ENCODE data around the gene RABGGTB.
"Not testable (repeated sequence)": the region's sequence is repeated elsewhere in the genome, so short reads cannot be mapped to it uniquely, and the experiment has no call there.

The RABGGTB gene

DNA sequence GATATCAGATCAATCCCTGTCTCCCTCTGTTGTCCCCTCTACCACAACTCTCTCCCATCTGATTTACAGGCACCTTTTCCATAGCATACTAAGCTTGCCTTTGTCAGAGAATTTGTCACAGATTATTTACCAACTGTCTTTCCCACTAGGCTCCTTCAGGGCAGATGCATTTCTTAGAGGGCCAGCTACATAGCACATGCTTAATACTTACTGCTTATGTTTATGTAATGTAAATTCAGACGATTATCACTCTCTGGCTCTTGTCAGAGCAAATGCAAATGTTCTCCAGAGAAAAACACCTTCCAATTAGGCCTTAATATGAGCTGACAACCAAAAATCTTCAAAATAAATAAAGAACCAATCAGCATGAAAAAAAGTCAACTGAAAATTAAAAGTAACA, 15.3 kb upstream of the RABGGTB start:
- H3K27me3 ChIP-seq = no peaks in the 10 kb centered on the region

DNA sequence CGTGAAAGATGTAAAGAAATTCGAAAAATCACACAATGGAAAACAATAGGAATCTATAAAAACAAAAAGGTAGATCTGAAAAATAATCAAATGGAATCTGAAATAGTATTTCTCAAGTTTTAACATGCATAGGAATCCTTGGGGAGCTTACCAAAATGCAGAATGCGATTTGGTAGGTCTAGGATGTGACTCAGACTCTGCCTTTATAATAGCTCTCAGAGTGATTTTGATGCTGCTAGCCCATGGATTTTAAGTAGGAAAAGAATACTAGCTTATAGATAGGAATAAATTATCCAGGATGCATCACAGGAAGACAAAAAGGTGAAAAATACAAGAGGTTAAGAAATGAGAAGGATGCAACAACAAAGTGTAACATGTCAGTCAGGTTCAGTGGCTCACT, 14.1 kb upstream of the RABGGTB start:
- H3K36me3 ChIP-seq = no peaks in the 10 kb centered on the region
- no peak for TF ChIP-seq Cebpa-rat (IDR thresholded peaks at IDR 0.05)

More for the DNA sequence above, 15.3 kb upstream of the RABGGTB start:
- H3K4me3 ChIP-seq = no peak overlapping the region
- no peak overlapping the region for H3K4me2 ChIP-seq
- H3K36me3 ChIP-seq = no peaks in the 10 kb centered on the region
- H4K20me1 ChIP-seq = no peaks in the 10 kb centered on the region
- no peak overlapping the region for H3K27ac ChIP-seq
- TF ChIP-seq Cebpa-rat (IDR thresholded peaks at IDR 0.05) = no peak
- no peak overlapping the region for H3K9ac ChIP-seq
- H3K9me3 ChIP-seq (replicated peaks in 1 of 11) = no peaks in the 10 kb centered on the region
- peaks cover 0 to 5% (median 0%) of the 10 kb centered on the region in 10 experiments; a peak in 7 of 20 replicates for H3K4me1 ChIP-seq

DNA sequence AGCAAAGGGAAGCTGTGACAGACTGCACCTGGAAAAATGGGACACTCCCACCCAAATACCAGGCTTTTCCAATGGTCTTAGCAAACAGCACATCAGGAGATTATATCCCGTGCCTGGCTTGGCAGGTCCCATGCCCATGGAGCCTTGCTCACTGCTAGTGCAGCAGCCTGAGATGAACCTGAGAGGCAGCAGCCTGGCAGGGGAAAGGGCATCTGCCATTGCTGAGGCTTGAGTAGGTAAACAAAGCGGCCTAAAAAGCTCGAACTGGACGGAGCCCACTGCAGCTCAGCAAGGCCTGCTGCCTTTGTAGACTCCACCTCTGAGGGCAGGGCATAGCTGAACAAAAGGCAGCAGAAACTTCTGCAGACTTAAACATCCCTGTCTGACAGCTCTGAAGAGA, 8.2 kb upstream of the RABGGTB start:
- H4K20me1 ChIP-seq, H3K27me3 ChIP-seq, H3K36me3 ChIP-seq: not testable (repeated sequence)

More for the DNA sequence above, 14.1 kb upstream of the RABGGTB start:
- Histone ChIP-seq H3K27me3 (no peaks in the 10 kb centered on the region), H3K9me3 (replicated peaks in 1 of 11) (peaks cover 0 to 5% (median 0%) of the 10 kb centered on the region in 11 experiments; a peak in 1 of 22 replicates), H3K4me1 (no peaks in the 10 kb centered on the region), H3K4me2 (no peak overlapping the region), H3K9ac (no peak overlapping the region), H3K4me3 (no peak overlapping the region), H3K27ac (no peak overlapping the region), H4K20me1 (no peaks in the 10 kb centered on the region)

DNA sequence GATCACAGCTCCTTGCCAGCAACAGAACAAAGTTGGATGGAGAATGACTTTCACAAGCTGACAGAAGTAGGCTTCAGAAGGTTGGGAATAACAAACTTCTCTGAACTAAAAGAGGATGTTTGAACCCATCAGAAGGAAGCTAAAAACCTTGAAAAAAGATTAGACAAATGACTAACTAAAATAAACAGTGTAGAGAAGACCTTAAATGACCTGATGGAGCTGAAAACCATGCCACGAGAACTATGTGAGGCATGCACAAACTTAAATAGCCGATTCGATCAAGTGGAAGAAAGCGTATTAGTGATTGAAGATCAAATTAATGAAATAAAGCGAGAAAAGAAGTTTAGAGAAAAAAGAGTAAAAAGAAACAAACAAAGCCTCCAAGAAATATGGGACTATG, 7.4 kb upstream of the RABGGTB start:
- H3K27ac ChIP-seq, H3K4me3 ChIP-seq, H3K4me2 ChIP-seq, H3K4me1 ChIP-seq, H3K36me3 ChIP-seq, H3K27me3 ChIP-seq, H3K9ac ChIP-seq, H4K20me1 ChIP-seq: not testable (repeated sequence)
- H3K9me3 ChIP-seq (replicated peaks in 1 of 11) = peaks cover 0 to 15% (median 6%) of the 10 kb centered on the region in 11 experiments; a peak in 13 of 22 replicates

More for the DNA sequence above, 8.2 kb upstream of the RABGGTB start:
- peaks cover 0 to 15% (median 5%) of the 10 kb centered on the region in 11 experiments; a peak in 9 of 22 replicates for H3K9me3 ChIP-seq (replicated peaks in 1 of 11)
- not testable (repeated sequence) for H3K4me3 ChIP-seq, H3K4me1 ChIP-seq, H3K4me2 ChIP-seq, H3K27ac ChIP-seq, H3K9ac ChIP-seq

DNA sequence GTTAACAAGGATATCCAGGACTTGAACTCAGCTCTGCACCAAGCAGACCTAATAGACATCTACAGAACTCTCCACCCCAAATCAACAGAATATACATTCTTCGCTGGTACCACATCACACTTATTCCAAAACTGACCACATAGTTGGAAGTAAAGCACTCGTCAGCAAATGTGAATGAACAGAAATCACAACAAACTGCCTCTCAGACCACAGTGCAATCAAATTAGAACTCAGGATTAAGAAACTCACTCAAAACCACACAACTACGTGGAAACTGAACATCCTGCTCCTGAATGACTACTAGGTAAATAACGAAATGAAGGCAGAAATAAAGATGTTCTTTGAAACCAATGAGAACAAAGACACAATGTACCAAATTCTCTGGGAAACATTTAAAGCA, 5.9 kb upstream of the RABGGTB start:
- not testable (repeated sequence) for H4K20me1 ChIP-seq, H3K27ac ChIP-seq, H3K4me3 ChIP-seq, H3K4me2 ChIP-seq, H3K9ac ChIP-seq, H3K36me3 ChIP-seq, H3K27me3 ChIP-seq
- peaks cover 4 to 11% (median 10%) of the 10 kb centered on the region in 10 experiments; a peak in 17 of 20 replicates for H3K4me1 ChIP-seq
- H3K9me3 ChIP-seq (replicated peaks in 1 of 11) = peaks cover 0 to 18% (median 9%) of the 10 kb centered on the region in 11 experiments; a peak in 14 of 22 replicates

DNA sequence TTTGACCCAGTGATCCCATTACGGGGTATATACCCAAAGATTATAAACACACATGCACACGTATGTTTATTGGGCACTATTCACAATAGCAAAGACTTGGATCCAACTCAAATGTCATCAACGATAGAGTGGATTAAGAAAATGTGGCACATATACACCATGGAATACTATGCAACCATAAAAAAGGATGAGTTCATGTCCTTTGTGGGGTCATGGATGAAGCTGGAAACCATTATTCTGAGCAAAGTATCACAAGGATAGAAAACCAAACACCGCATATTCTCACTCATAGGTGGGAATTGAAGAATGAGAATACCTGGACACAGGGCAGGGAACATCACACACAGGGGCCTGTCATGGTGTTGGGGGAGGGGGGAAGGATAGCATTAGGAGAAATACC, 2.1 kb upstream of the RABGGTB start:
- peaks cover 17 to 22% (median 19%) of the 10 kb centered on the region in 11 experiments; a peak in 21 of 22 replicates for H3K36me3 ChIP-seq
- H3K27me3 ChIP-seq, H3K4me3 ChIP-seq, H3K9ac ChIP-seq: not testable (repeated sequence)
- peaks cover 17 to 32% (median 20%) of the 10 kb centered on the region in 10 experiments for H3K4me1 ChIP-seq
- peak overlapping the region in 2 of 11 experiments; percentile 92 to 96; a peak in 3 of 22 replicates for H3K4me2 ChIP-seq
- peaks cover 17 to 23% (median 21%) of the 10 kb centered on the region in 11 experiments for H4K20me1 ChIP-seq
- H3K27ac ChIP-seq = peak overlapping the region in 6 of 11 experiments; percentile 51 to 99 (median 95); a peak in 6 of 22 replicates
- peaks cover 0 to 14% (median 5%) of the 10 kb centered on the region in 11 experiments; a peak in 9 of 22 replicates for H3K9me3 ChIP-seq (replicated peaks in 1 of 11)

DNA sequence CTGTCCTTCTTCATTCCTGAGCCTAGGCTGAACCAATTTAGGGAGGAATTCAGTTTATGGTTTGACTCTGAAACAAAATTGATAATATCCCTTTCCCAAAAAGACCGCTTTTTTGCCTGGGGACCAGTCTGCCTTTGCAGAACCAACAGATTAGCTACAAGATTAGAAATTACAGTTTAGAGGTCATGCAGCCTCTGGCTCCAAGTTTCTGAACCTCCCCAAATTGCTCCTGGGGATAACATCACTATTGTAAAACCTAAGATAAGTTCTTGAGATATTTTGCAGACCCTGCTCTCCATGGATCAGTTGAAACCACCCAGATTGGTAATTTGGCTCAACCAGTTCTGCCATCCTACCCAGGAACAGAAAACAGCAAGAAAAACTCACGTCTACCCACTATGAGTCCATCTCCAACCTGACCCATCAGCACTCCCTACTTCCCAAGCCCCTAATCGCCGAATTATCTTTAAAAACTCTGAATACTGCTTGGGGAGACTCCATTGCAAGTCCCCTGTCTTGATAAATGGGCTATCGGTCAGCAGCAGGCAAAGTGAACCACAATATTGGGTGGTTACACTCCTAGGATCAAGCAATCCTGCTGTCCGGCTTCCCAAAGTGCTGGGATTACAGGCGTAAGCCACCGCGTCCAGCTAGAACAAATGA, 605 bp upstream of the RABGGTB start:
- Histone ChIP-seq H3K4me1 (peaks cover 33 to 47% (median 35%) of the 10 kb centered on the region in 10 experiments), H3K9me3 (replicated peaks in 1 of 11) (peaks cover 0 to 14% (median 5%) of the 10 kb centered on the region in 11 experiments; a peak in 9 of 22 replicates), H3K4me3 (peak overlapping the region; percentile 73 to 85 (median 76)), H3K27ac (peak overlapping the region; percentile 89 to 99 (median 94); a peak in 21 of 22 replicates), H3K9ac (peak overlapping the region; percentile 87 to 99 (median 94)), H4K20me1 (peaks cover 32 to 39% (median 36%) of the 10 kb centered on the region in 11 experiments), H3K27me3 (no peaks in the 10 kb centered on the region), H3K4me2 (peak overlapping the region; percentile 73 to 99 (median 93)), H3K36me3 (peaks cover 33 to 37% (median 35%) of the 10 kb centered on the region in 11 experiments)
- TF ChIP-seq Cebpa-rat (IDR thresholded peaks at IDR 0.05) = no peak

DNA sequence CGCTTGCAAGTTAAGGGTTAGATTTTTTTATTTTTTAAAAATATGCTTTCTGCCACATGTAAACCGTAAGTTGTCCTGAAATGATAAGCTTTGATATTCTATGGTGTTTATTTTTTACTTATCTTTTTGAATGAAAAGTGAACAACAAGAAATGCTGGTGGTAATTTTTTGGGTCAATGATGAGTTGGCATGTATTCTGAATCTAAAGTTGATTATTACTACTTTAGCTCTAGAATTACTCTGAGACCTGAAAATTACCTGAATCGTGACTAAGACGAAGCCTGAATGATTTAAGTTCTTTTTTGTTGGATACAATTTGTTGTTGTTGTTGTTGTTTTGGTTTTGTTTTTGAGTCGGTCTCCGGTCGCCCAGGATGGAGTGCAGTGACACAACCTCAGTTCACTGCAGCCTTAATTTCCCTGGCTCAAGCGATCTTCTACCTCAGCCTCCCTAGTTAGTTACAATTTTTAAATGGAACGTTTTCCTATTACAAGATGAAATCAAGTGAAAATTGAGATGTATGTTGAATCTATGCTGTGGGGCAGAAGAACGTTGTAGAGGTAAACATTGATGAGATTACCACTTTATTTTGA, 941 bp downstream of the RABGGTB start:
- Histone ChIP-seq H3K27me3 (no peaks in the 10 kb centered on the region), H3K9me3 (replicated peaks in 1 of 11) (peaks cover 0 to 14% (median 5%) of the 10 kb centered on the region in 11 experiments; a peak in 9 of 22 replicates), H3K4me3 (peak overlapping the region; percentile 73 to 85 (median 76)), H4K20me1 (peaks cover 47 to 54% (median 52%) of the 10 kb centered on the region in 11 experiments), H3K27ac (peak overlapping the region; percentile 89 to 99 (median 94); a peak in 21 of 22 replicates), H3K4me2 (peak overlapping the region; percentile 93 to 100 (median 97)), H3K4me1 (peaks cover 44 to 57% (median 49%) of the 10 kb centered on the region in 10 experiments), H3K36me3 (peaks cover 48 to 53% (median 50%) of the 10 kb centered on the region in 11 experiments), H3K9ac (peak overlapping the region; percentile 87 to 99 (median 94))
- TF ChIP-seq Cebpa-rat (IDR thresholded peaks at IDR 0.05) = no peak

DNA sequence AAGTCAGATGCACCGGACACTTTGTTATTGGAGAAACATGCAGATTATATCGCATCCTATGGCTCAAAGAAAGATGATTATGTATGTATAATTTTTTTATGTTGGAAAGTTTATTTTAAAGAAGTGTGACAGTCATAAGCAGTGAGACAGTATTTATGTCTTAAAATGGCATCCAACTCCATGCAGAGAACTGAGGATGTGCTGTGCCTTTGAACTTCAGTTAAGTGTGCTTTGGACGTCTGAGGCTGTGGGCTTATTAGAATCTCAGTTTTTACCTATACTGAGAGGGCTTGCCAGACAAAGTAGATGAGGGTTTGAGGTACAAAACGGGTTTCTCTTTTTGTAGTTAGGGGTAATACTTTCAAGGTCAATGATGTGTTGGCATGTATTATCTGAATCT, 1.5 kb downstream of the RABGGTB start:
- H3K4me1 ChIP-seq = peaks cover 44 to 60% (median 54%) of the 10 kb centered on the region in 10 experiments

More for the DNA sequence above, 1.5 kb downstream of the RABGGTB start:
- no peak for TF ChIP-seq Cebpa-rat (IDR thresholded peaks at IDR 0.05)
- H4K20me1 ChIP-seq = peaks cover 53 to 59% (median 57%) of the 10 kb centered on the region in 11 experiments
- H3K27ac ChIP-seq = peak overlapping the region; percentile 89 to 99 (median 94); a peak in 21 of 22 replicates
- H3K4me2 ChIP-seq = peak overlapping the region; percentile 93 to 100 (median 97)
- H3K9ac ChIP-seq = peak overlapping the region; percentile 87 to 99 (median 94)
- H3K27me3 ChIP-seq = no peaks in the 10 kb centered on the region
- H3K4me3 ChIP-seq = peak overlapping the region; percentile 73 to 85 (median 76)
- H3K36me3 ChIP-seq = peaks cover 53 to 58% (median 55%) of the 10 kb centered on the region in 11 experiments
- H3K9me3 ChIP-seq (replicated peaks in 1 of 11) = peaks cover 0 to 14% (median 5%) of the 10 kb centered on the region in 11 experiments; a peak in 9 of 22 replicates
